Panc1 (cell line): ENCODE measurements around the gene LRRFIP1. TPM values are rescaled to one million over a fixed set of nuclear protein-coding genes. Genes with fewer than 3 reads are reported as not detected.

ENCODE experiments used
- ATAC-seq: fragments of 200-7000 bp; cut with Tn5 transposase; 2 replicates; pipeline ENCODE4 v1.9.1; 2020; ENCODE audit warnings: mild to moderate bottlenecking, moderate library complexity
- BruUV-seq: library from RNA; stranded (reverse); fragments of 400-500 nt; replicated peaks from 2 replicates; lab custom pipeline; 2021; lab: Mats Ljungman, UMichigan
- CTCF ChIA-PET: fragments of 300-600 bp; sonication (Branson Sonifier 250); formaldehyde crosslinking; loops from one replicate; lab custom pipeline; 2022; ENCODE audit warnings: antibody characterized with exemption; lab: Charles Lee
- POLR2A ChIA-PET: fragments of 300-600 bp; sonication (Branson Sonifier 250); formaldehyde crosslinking; loops from one replicate; lab custom pipeline; 2022; ENCODE audit warnings: antibody characterized with exemption; lab: Charles Lee
- DNase-seq: peaks from one replicate; pipeline ENCODE4 v3.0.0-alpha.2; 2010; ENCODE audit warnings: low read depth, low spot score
- H3K27ac ChIP-seq: 2 replicates; pipeline ENCODE4 v1.5.1; 2011; ENCODE audit warnings: mild to moderate bottlenecking, low read length, inconsistent platforms
- H3K27me3 ChIP-seq: fragments of 200-500 bp; sonication (Bioruptor generic); 2 replicates; pipeline ENCODE4 v1.6.0; 2014; ENCODE audit warnings: low read length, inconsistent platforms; ENCODE audit not compliant: control insufficient read depth, insufficient read depth
- H3K36me3 ChIP-seq: fragments of 200-500 bp; sonication (Bioruptor generic); 2 replicates; pipeline ENCODE4 v1.5.1; 2014; ENCODE audit warnings: inconsistent platforms, mild to moderate bottlenecking, low read length, moderate library complexity; ENCODE audit not compliant: control insufficient read depth, insufficient read depth
- H3K4me1 ChIP-seq: 2 replicates; pipeline ENCODE4 v1.5.1; 2011; ENCODE audit warnings: inconsistent platforms, mild to moderate bottlenecking, low read length, moderate library complexity; ENCODE audit not compliant: control insufficient read depth, insufficient read depth
- H3K4me3 ChIP-seq, 2 experiments: 2 replicates each; pipeline ENCODE4 v1.5.1; 2011 to 2012; ENCODE audit warnings: low read depth in 2 of 2, low read length in 2 of 2, mild to moderate bottlenecking in 2 of 2, inconsistent platforms in 1 of 2, moderate library complexity in 1 of 2
- H3K9me3 ChIP-seq: fragments of 200-500 bp; sonication (Bioruptor generic); 2 replicates; pipeline ENCODE4 v1.5.1; 2014; ENCODE audit warnings: low read depth, mild to moderate bottlenecking, inconsistent platforms, low read length, moderate library complexity; ENCODE audit not compliant: control insufficient read depth, insufficient read depth
- POLR2AphosphoS5 ChIP-seq: IDR thresholded peaks from 2 replicates; pipeline ENCODE4 v1.6.1; 2012; ENCODE audit warnings: mild to moderate bottlenecking, low read depth, low read length, moderate library complexity
- SIN3A ChIP-seq: IDR thresholded peaks from 2 replicates; pipeline ENCODE4 v1.6.1; 2012; ENCODE audit warnings: low read depth, mild to moderate bottlenecking, low read length, moderate library complexity, borderline replicate concordance; ENCODE audit not compliant: insufficient read depth
- TCF7L2 ChIP-seq: IDR thresholded peaks from 2 replicates; pipeline ENCODE4 v1.6.1; 2011; ENCODE audit warnings: mild to moderate bottlenecking, low read depth, low read length, inconsistent platforms
- in situ Hi-C: cut with HindIII; loops from 2 replicates; pipeline ENCODE4 v1.10.0; 2016; ENCODE audit warnings: low sequenced_read_pairs, low pct_unique_long_range_greater_than_20kb
- intact Hi-C: fragments of 100-400 bp; cut with micrococcal nuclease; formaldehyde crosslinking; loops from one replicate; pipeline ENCODE4 v1.10.0; 2022; ENCODE audit not compliant: unreplicated experiment
- total RNA-seq: library from RNA; stranded (reverse); gene quantifications from one replicate; pipeline ENCODE4 v1.2.1, GENCODE V29; 2021; ENCODE audit not compliant: unreplicated experiment
- TF ChIP-seq, protein P1 (sequence below): fragments of 450-650 bp; IDR thresholded peaks from 2 replicates; pipeline ENCODE4 v1.5.1; 2017; ENCODE audit warnings: mild to moderate bottlenecking
- TF ChIP-seq, protein P2 (sequence below), 2 experiments: IDR thresholded peaks; 2 replicates each; pipeline ENCODE4 v1.6.1; 2011 to 2012; ENCODE audit warnings: low read depth in 2 of 2, control low read depth in 1 of 2, low read length in 1 of 2, mild to moderate bottlenecking in 1 of 2, moderate library complexity in 1 of 2; ENCODE audit not compliant: insufficient read depth in 1 of 2

The LRRFIP1 gene
- total RNA-seq, 1 experiment from 2014 or later = 121 TPM

DNA sequence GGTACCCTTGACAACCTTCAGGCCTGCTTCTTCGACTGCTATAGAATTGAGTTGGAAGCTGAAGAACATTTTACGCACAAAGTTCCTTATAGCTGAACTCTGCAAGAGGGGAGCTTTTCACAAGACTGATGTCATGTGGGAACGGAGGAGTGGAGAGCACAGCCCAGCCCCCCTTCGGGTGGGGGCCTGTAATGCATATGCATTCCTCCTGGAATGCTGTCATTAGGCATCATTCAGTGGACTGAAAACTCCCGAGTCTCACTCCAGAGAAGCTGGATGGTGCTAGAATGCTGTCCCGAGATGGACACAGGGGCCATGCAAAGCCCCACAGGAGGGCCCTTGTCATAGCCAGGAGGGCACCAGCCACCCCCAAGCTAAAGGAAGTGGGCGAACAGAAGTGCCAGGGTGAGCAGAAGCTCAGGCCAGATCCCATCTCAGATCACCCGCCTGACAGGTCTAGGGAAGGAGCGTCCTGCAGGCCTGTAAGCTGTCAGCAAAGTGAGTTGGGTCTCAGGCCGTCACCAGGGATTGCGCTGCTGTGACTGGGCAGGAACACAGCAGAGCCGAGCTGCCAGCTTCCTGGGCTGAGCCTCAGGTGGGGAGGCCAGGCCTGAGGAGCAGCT is 127.3 kb downstream of the LRRFIP1 start:
- H3K36me3 ChIP-seq = peaks cover 32% of the 10 kb centered on the region
- ChIA-PET CTCF (no interaction called here), POLR2A (no interaction called here)
- H3K4me3 ChIP-seq = no peak overlapping the region
- TF ChIP-seq TCF7L2 (no peak), POLR2AphosphoS5 (no peak), SIN3A (no peak)
- TF ChIP-seq, protein P1, sequence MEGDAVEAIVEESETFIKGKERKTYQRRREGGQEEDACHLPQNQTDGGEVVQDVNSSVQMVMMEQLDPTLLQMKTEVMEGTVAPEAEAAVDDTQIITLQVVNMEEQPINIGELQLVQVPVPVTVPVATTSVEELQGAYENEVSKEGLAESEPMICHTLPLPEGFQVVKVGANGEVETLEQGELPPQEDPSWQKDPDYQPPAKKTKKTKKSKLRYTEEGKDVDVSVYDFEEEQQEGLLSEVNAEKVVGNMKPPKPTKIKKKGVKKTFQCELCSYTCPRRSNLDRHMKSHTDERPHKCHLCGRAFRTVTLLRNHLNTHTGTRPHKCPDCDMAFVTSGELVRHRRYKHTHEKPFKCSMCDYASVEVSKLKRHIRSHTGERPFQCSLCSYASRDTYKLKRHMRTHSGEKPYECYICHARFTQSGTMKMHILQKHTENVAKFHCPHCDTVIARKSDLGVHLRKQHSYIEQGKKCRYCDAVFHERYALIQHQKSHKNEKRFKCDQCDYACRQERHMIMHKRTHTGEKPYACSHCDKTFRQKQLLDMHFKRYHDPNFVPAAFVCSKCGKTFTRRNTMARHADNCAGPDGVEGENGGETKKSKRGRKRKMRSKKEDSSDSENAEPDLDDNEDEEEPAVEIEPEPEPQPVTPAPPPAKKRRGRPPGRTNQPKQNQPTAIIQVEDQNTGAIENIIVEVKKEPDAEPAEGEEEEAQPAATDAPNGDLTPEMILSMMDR = no peak
- TF ChIP-seq, protein P2, sequence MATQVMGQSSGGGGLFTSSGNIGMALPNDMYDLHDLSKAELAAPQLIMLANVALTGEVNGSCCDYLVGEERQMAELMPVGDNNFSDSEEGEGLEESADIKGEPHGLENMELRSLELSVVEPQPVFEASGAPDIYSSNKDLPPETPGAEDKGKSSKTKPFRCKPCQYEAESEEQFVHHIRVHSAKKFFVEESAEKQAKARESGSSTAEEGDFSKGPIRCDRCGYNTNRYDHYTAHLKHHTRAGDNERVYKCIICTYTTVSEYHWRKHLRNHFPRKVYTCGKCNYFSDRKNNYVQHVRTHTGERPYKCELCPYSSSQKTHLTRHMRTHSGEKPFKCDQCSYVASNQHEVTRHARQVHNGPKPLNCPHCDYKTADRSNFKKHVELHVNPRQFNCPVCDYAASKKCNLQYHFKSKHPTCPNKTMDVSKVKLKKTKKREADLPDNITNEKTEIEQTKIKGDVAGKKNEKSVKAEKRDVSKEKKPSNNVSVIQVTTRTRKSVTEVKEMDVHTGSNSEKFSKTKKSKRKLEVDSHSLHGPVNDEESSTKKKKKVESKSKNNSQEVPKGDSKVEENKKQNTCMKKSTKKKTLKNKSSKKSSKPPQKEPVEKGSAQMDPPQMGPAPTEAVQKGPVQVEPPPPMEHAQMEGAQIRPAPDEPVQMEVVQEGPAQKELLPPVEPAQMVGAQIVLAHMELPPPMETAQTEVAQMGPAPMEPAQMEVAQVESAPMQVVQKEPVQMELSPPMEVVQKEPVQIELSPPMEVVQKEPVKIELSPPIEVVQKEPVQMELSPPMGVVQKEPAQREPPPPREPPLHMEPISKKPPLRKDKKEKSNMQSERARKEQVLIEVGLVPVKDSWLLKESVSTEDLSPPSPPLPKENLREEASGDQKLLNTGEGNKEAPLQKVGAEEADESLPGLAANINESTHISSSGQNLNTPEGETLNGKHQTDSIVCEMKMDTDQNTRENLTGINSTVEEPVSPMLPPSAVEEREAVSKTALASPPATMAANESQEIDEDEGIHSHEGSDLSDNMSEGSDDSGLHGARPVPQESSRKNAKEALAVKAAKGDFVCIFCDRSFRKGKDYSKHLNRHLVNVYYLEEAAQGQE (IDR thresholded peaks at IDR 0.05; ENCODE audit: insufficient read depth in 1 of 2, low read depth in 2 of 2, low read length in 1 of 2) = no peak
- H3K9me3 ChIP-seq = no peaks in the 10 kb centered on the region
- DNase-seq = no peak
- intact Hi-C loops = no loop called here
- in situ Hi-C loops = no loop called here
- no peak for ATAC-seq
- no peak overlapping the region for H3K27ac ChIP-seq
- H3K4me1 ChIP-seq = no peaks in the 10 kb centered on the region
- BruUV-seq = no TSS peak
- no peaks in the 10 kb centered on the region for H3K27me3 ChIP-seq

GRCh38 chr2:237757616-237758015 is 130.2 kb downstream of the LRRFIP1 start:
- no peaks in the 10 kb centered on the region for H3K9me3 ChIP-seq
- H3K36me3 ChIP-seq = peaks cover 34% of the 10 kb centered on the region
- H3K4me3 ChIP-seq = no peak overlapping the region
- DNase-seq = no peak
- in situ Hi-C loops = no loop called here
- TF ChIP-seq, protein P1 = no peak
- TF ChIP-seq, protein P2 (IDR thresholded peaks at IDR 0.05; ENCODE audit: insufficient read depth in 1 of 2, low read depth in 2 of 2, low read length in 1 of 2) = no peak
- no peaks in the 10 kb centered on the region for H3K27me3 ChIP-seq
- ChIA-PET POLR2A (no interaction called here), CTCF (no interaction called here)
- no peak for ATAC-seq
- H3K4me1 ChIP-seq = no peaks in the 10 kb centered on the region
- intact Hi-C loops = no loop called here
- BruUV-seq = no TSS peak
- no peak overlapping the region for H3K27ac ChIP-seq
